ENCODE data around the gene SKOR2. TPM values are rescaled to one million over a fixed set of nuclear protein-coding genes. Genes with fewer than 3 reads are reported as not detected.
A peak's percentile ranks its signal among the peaks of the same experiment; 100 is the strongest.
"Not testable (repeated sequence)": the region's sequence is repeated elsewhere in the genome, so short reads cannot be mapped to it uniquely, and the experiment has no call there.

Gene SKOR2
- total and polyA plus RNA-seq, 9 of the 15 experiments (the other 6 are each of a cell fraction or from before 2014, with no cell fraction given) = not detected

DNA sequence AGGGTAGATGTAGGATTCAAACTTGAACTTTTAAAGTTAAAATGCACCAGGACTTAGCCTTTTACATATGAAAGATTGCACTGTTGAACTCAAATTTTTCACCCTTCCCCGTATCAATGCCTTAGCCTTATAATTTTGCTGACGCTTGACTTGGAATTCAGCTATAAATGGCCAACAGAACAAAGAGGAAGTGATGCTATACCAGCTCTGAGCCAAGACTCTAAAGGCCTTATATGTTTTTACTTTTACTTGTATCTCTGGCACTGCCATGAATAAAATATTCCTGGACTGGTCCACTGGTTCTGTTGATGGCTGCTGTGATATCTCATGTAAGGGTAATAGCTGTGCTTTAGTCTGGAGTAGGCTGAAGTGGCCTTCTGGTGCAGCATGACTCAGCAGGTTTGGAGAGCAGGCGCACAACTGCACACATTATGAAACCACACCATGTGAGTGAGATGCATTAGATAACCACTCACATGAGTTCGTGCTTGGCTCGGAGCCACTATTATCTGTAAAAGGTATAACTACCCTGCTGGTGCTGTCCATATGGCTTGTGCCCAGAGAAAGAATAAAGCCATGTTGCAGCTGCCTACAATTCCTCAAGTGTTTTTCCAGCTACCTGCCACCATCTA, 66.9 kb downstream of the SKOR2 start (continued):
- TF ChIP-seq, protein P1, sequence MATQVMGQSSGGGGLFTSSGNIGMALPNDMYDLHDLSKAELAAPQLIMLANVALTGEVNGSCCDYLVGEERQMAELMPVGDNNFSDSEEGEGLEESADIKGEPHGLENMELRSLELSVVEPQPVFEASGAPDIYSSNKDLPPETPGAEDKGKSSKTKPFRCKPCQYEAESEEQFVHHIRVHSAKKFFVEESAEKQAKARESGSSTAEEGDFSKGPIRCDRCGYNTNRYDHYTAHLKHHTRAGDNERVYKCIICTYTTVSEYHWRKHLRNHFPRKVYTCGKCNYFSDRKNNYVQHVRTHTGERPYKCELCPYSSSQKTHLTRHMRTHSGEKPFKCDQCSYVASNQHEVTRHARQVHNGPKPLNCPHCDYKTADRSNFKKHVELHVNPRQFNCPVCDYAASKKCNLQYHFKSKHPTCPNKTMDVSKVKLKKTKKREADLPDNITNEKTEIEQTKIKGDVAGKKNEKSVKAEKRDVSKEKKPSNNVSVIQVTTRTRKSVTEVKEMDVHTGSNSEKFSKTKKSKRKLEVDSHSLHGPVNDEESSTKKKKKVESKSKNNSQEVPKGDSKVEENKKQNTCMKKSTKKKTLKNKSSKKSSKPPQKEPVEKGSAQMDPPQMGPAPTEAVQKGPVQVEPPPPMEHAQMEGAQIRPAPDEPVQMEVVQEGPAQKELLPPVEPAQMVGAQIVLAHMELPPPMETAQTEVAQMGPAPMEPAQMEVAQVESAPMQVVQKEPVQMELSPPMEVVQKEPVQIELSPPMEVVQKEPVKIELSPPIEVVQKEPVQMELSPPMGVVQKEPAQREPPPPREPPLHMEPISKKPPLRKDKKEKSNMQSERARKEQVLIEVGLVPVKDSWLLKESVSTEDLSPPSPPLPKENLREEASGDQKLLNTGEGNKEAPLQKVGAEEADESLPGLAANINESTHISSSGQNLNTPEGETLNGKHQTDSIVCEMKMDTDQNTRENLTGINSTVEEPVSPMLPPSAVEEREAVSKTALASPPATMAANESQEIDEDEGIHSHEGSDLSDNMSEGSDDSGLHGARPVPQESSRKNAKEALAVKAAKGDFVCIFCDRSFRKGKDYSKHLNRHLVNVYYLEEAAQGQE (IDR thresholded peaks at IDR 0.05; ENCODE audit: borderline replicate concordance) = no peak; the same call in 1 of the 2 replicates
- TF ChIP-seq, protein P1 (CRISPR knock-in tag; IDR thresholded peaks at IDR 0.05; ENCODE audit: low read depth) = no peak
- no peak for TF ChIP-seq ZNF445 (CRISPR knock-in tag; IDR thresholded peaks at IDR 0.05; ENCODE audit: low read depth)
- 0 out of 2 replicates have a peak, but pooled peaks have one; percentile 66 for TF ChIP-seq ZNF644 (tag; IDR thresholded peaks at IDR 0.05; ENCODE audit: low read depth)
- TF ChIP-seq, protein P2, sequence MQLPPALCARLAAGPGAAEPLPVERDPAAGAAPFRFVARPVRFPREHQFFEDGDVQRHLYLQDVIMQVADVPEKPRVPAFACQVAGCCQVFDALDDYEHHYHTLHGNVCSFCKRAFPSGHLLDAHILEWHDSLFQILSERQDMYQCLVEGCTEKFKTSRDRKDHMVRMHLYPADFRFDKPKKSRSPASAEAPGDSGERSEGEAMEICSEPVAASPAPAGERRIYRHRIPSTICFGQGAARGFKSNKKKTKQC (CRISPR knock-in tag; IDR thresholded peaks at IDR 0.05) = no peak
- TF ChIP-seq ARHGAP35 (IDR thresholded peaks at IDR 0.05; ENCODE audit: partially characterized antibody) = no peak

DNA sequence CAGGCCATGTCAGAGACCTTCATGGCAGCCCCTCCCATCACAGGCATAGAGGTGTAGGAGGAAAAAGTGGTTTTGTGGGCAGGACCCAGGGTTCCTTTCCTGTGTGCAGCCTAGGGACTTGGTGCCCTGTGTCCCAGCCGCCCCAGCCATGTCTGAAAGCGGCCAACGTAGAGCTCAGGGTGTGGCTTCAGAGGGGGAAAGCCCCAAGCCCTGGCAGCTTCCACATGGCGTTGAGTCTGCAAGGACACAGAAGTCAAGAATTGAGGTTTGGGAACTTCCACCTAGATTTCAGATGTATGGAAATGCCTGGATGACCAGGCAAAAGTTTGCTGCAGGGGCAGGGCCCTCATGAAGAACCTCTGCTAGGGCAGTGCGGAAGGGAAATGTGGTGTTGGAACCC, 69.3 kb downstream of the SKOR2 start:
- H3K9me3 ChIP-seq (replicated peaks; ENCODE audit: control insufficient read depth, insufficient read depth, low read depth, low read length); H3K27me3 ChIP-seq (ENCODE audit: control insufficient read depth in 2 of 2, insufficient read depth in 2 of 2, low read length in 2 of 2); H3K4me3 ChIP-seq; H3K9ac ChIP-seq (ENCODE audit: insufficient read depth in 1 of 2, low read depth in 2 of 2, low read length in 2 of 2); POLR2A ChIA-PET; BruUV-seq (replicated peaks); FAIRE-seq; intact Hi-C loops (cut with micrococcal nuclease); H3K4me2 ChIP-seq (ENCODE audit: insufficient read depth, low read length); H3K9me1 ChIP-seq (ENCODE audit: control insufficient read depth, insufficient read depth, low read length); H3K36me3 ChIP-seq (ENCODE audit: control insufficient read depth, insufficient read depth, low read length); H4K20me1 ChIP-seq (replicated peaks; ENCODE audit: control insufficient read depth, insufficient read depth, low read length); in situ Hi-C loops (cut with MboI); H3K27ac ChIP-seq (ENCODE audit: extremely low read depth, low read depth, low read length); H2AFZ ChIP-seq (ENCODE audit: low read depth, low read length); DNase-seq (ENCODE audit: extremely low read depth in 1 of 4, low spot score in 3 of 4); CTCF ChIA-PET (ENCODE audit: low intra/inter-chr PET ratio); ATAC-seq; H3K79me2 ChIP-seq (ENCODE audit: control insufficient read depth, insufficient read depth, low read length): not testable (repeated sequence)
- H3K4me1 ChIP-seq (replicated peaks in 1 of 2; ENCODE audit: control insufficient read depth in 2 of 2, insufficient read depth in 2 of 2, low read length in 2 of 2) = peaks cover 0 to 12% of the 10 kb centered on the region in 2 experiments; a peak in 2 of 5 replicates
- WGBS (ENCODE audit: insufficient coverage, low coverage, missing lambda C conversion rate) = 67% methylated on average over 3 of the region's 5 CpGs
